ENCODE results near the gene POLR2I.

The POLR2I gene

DNA sequence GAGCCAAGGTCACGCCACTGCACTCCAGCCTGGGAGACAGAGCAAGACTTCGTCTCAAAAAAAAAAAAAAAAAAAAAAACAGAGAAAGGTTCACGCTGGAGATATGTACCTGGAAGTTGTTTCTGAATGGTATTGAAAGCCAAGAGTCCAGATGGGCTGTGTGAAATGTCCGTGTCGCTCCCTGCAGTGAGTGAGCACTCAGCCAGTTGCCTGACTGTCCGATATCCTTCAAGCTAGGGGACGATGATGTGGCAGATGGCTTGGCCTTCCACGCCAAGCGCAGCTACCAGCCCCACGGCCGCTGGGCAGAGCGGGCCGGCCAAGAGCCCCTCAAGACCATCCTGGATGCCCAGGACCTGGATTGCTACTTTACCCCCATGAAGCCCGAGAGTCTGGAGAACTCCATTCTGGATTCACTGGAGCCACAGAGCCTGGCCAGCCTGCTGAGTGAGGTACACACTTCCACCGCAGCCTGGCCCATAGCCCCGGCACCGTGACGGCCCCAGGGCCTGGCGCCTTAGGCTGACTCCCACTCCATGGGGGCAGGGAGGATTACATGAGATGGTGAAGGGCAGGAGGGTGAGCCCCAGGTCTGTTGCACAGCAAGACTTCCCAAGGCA lies 15.4 kb downstream of the POLR2I start:
- no peak overlapping the region for H3K27ac ChIP-seq (ENCODE audit: poor library complexity, severe bottlenecking)
- no peak overlapping the region for H3K4me3 ChIP-seq (ENCODE audit: severe bottlenecking)
- TF ChIP-seq, protein P1, sequence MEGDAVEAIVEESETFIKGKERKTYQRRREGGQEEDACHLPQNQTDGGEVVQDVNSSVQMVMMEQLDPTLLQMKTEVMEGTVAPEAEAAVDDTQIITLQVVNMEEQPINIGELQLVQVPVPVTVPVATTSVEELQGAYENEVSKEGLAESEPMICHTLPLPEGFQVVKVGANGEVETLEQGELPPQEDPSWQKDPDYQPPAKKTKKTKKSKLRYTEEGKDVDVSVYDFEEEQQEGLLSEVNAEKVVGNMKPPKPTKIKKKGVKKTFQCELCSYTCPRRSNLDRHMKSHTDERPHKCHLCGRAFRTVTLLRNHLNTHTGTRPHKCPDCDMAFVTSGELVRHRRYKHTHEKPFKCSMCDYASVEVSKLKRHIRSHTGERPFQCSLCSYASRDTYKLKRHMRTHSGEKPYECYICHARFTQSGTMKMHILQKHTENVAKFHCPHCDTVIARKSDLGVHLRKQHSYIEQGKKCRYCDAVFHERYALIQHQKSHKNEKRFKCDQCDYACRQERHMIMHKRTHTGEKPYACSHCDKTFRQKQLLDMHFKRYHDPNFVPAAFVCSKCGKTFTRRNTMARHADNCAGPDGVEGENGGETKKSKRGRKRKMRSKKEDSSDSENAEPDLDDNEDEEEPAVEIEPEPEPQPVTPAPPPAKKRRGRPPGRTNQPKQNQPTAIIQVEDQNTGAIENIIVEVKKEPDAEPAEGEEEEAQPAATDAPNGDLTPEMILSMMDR (IDR thresholded peaks at IDR 0.05; ENCODE audit: poor library complexity, severe bottlenecking) = no peak
- H3K4me1 ChIP-seq (ENCODE audit: insufficient read depth, poor library complexity, severe bottlenecking) = no peaks in the 10 kb centered on the region
- no peak for DNase-seq (ENCODE audit: low spot score)
- H3K9me3 ChIP-seq (ENCODE audit: severe bottlenecking) = no peaks in the 10 kb centered on the region
- H3K27me3 ChIP-seq (ENCODE audit: insufficient read depth, poor library complexity, severe bottlenecking) = no peaks in the 10 kb centered on the region
- H3K36me3 ChIP-seq (ENCODE audit: low read depth) = peaks cover 31% of the 10 kb centered on the region
- no peak for ATAC-seq (ENCODE audit: low read depth)

DNA sequence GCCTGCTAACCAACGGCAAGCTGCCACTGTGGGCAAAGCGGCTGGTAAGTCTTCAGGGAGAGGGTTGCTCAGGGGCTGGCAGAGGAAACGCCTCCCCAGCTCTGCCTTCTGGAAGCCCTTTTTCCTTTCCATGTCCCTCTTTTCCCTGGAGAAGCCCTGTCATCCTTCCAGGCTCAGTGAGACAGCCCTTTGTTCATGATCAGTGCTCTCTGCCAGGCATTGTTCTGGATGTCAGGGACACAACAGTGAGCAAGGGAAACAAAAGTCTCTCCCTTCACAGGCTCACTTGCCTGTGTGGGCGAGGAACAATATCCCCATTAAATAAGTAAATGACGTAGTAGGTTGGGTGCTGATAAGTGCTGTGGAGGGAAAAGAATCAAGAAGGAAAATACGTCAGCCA lies 17.6 kb downstream of the POLR2I start:
- no peak for DNase-seq (ENCODE audit: low spot score)
- no peak for ATAC-seq (ENCODE audit: low read depth)
- H3K4me3 ChIP-seq (ENCODE audit: severe bottlenecking) = no peak overlapping the region
- H3K4me1 ChIP-seq (ENCODE audit: insufficient read depth, poor library complexity, severe bottlenecking) = no peaks in the 10 kb centered on the region
- TF ChIP-seq, protein P1 (IDR thresholded peaks at IDR 0.05; ENCODE audit: poor library complexity, severe bottlenecking) = no peak
- peaks cover 27% of the 10 kb centered on the region for H3K36me3 ChIP-seq (ENCODE audit: low read depth)
- no peak overlapping the region for H3K27ac ChIP-seq (ENCODE audit: poor library complexity, severe bottlenecking)
- H3K27me3 ChIP-seq (ENCODE audit: insufficient read depth, poor library complexity, severe bottlenecking) = no peaks in the 10 kb centered on the region
- no peaks in the 10 kb centered on the region for H3K9me3 ChIP-seq (ENCODE audit: severe bottlenecking)

DNA sequence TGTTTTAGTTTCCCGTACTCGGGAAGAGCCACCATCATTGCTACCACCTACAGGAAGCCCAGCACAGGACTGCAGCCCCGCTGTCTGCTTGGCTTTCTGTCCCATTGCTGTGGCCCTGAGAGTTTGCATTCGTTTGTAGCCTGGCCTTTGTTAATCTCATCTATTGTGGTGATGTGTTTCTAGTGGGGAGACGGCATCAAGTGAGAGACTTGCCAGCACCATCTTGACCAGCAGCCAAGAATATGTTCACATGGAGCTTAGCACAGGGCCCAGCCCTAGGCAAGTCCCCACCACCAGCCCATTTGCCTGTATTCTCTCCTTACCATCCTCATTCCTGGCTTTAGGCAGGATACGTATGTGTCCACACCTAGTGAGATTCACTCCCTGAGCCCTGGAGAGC lies 21.0 kb downstream of the POLR2I start:
- DNase-seq (ENCODE audit: low spot score) (no peak), ATAC-seq (ENCODE audit: low read depth) (no peak)
- no peaks in the 10 kb centered on the region for H3K4me1 ChIP-seq (ENCODE audit: insufficient read depth, poor library complexity, severe bottlenecking)
- H3K27ac ChIP-seq (ENCODE audit: poor library complexity, severe bottlenecking) = no peak overlapping the region
- TF ChIP-seq, protein P1 (IDR thresholded peaks at IDR 0.05; ENCODE audit: poor library complexity, severe bottlenecking) = no peak
- H3K27me3 ChIP-seq (ENCODE audit: insufficient read depth, poor library complexity, severe bottlenecking) = no peaks in the 10 kb centered on the region
- H3K9me3 ChIP-seq (ENCODE audit: severe bottlenecking) = no peaks in the 10 kb centered on the region
- peaks cover 10% of the 10 kb centered on the region for H3K36me3 ChIP-seq (ENCODE audit: low read depth)
- no peak overlapping the region for H3K4me3 ChIP-seq (ENCODE audit: severe bottlenecking)

DNA sequence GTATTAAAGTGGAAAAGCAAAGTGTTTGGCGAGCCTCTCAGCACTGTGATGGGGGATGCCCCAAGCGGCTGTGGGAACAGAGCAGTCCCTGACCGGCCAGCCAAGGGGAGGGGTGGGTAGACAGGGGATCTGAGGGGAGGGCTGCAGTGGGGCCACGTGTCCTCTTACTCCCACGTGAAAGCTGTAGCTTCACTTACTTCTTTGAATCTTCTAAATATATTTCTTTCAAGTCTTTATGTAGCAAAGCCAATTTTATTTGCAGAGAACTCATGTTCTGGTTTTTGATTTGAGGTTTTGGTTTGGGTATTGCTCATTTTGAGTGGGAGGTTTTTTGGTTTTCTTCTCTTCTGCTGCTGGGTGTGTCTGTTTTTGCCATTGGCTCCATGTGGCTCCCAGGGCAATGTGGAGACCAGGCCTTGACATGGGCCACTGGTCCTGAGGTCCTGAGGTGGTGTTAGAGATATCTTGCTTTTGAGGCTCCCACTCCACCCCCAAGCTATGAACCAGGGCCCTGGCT lies 21.5 kb downstream of the POLR2I start:
- Histone ChIP-seq H3K4me3 (ENCODE audit: severe bottlenecking) (no peak overlapping the region), H3K4me1 (ENCODE audit: insufficient read depth, poor library complexity, severe bottlenecking) (no peaks in the 10 kb centered on the region), H3K9me3 (ENCODE audit: severe bottlenecking) (no peaks in the 10 kb centered on the region), H3K27me3 (ENCODE audit: insufficient read depth, poor library complexity, severe bottlenecking) (no peaks in the 10 kb centered on the region), H3K36me3 (ENCODE audit: low read depth) (peaks cover 14% of the 10 kb centered on the region), H3K27ac (ENCODE audit: poor library complexity, severe bottlenecking) (no peak overlapping the region)
- TF ChIP-seq, protein P1 (IDR thresholded peaks at IDR 0.05; ENCODE audit: poor library complexity, severe bottlenecking) = no peak
- ATAC-seq (ENCODE audit: low read depth) (no peak), DNase-seq (ENCODE audit: low spot score) (no peak)

DNA sequence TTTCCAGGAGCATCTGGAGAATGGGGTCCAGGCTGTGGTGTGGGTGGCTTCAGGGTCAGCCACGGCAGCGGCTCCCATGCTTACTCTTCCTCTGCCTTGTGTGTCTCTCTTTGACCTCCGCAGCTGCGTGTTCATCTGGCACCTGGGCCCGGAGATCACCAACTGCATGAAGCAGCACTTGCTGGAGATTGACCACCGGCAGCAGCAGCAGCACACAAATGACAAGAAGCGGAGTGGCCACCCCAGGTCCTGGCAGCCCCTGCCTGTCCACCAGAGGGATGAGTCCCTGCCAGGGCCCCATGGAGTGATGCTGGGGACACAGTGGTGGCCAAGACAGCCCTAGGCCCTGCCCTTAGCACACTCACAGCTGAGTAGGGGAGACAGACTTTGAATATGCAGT lies 22.1 kb downstream of the POLR2I start:
- TF ChIP-seq, protein P1 (IDR thresholded peaks at IDR 0.05; ENCODE audit: poor library complexity, severe bottlenecking) = no peak
- no peaks in the 10 kb centered on the region for H3K27me3 ChIP-seq (ENCODE audit: insufficient read depth, poor library complexity, severe bottlenecking)
- H3K27ac ChIP-seq (ENCODE audit: poor library complexity, severe bottlenecking) = no peak overlapping the region
- DNase-seq (ENCODE audit: low spot score) (no peak), ATAC-seq (ENCODE audit: low read depth) (no peak)
- no peak overlapping the region for H3K4me3 ChIP-seq (ENCODE audit: severe bottlenecking)
- H3K9me3 ChIP-seq (ENCODE audit: severe bottlenecking) = no peaks in the 10 kb centered on the region
- peaks cover 19% of the 10 kb centered on the region for H3K36me3 ChIP-seq (ENCODE audit: low read depth)
- H3K4me1 ChIP-seq (ENCODE audit: insufficient read depth, poor library complexity, severe bottlenecking) = no peaks in the 10 kb centered on the region
